Stimulated activated CD4-positive, alpha-beta T cell treated with anti-CD3 and anti-CD28 coated beads, TNF-alpha, amount 100 ng/mL, for 4 hours (primary cell): ENCODE data around the gene FMO2.

ENCODE experiments used
- DNase-seq, 3 experiments: peaks; one replicate each; pipeline ENCODE4 v3.0.0-alpha.2; 2020; ENCODE audit warnings: low read depth in 3 of 3

The FMO2 gene

GRCh38 chr1:171257607-171258076 is 72.5 kb downstream of the FMO2 start:
- no peak for DNase-seq

DNA sequence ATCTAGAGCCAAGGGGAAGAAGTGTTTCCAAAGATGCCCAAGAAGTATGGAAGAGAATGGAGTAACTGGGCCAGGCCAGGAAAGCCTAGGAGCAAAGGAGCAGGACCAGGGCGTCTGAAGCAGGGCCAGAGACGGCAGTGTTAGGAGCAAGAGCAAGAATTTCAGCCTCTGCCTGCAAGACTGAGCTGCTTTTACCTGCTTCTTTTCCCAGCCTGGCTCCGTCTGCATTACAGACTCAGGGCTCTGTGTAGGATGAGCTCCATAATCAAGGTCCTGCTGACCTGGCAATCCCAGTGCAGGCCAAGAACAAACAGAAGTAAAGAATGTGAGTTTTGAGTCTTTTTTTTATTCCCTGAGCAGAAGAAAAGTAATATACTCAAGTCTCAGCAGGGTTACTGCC is 73.3 kb downstream of the FMO2 start:
- DNase-seq = no peak

DNA sequence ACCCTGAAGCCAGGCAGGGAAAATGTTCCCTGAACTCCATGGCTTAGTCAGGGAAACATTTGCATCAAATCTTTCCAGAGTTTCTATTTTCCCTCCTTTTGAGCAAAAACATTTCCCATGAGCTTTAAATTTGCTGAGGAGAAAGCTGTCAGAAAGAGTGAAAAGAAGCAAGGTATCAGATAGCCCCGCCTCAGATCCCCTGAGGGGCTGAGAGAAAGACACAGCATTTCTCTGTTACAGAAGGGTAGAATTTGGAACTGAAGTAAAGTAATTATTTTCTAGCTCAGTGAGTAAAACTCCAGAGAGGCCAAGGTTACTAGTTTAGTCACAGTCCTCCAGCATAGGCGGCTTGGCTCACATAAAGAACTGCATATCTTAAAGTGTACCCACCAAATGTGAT is 73.8 kb downstream of the FMO2 start:
- DNase-seq = no peak
